Astrocyte of the spinal cord (primary cell): ENCODE measurements around the gene TMC8.

ENCODE experiments used
- DNase-seq: peaks from one replicate; pipeline ENCODE4 v3.0.0; 2011; ENCODE audit warnings: low read depth, low spot score
- H3K4me3 ChIP-seq: 2 replicates; pipeline ENCODE4 v1.5.1; 2011; ENCODE audit warnings: low read depth, mild to moderate bottlenecking, low read length, moderate library complexity
- in situ Hi-C: cut with HindIII; loops from 2 replicates; pipeline ENCODE4 v1.10.0; 2017; ENCODE audit warnings: low sequenced_read_pairs
- TF ChIP-seq, protein P1 (sequence below): IDR thresholded peaks from 2 replicates; pipeline ENCODE4 v1.5.1; 2012; ENCODE audit warnings: low read depth, mild to moderate bottlenecking, low read length, inconsistent platforms

The TMC8 gene

DNA sequence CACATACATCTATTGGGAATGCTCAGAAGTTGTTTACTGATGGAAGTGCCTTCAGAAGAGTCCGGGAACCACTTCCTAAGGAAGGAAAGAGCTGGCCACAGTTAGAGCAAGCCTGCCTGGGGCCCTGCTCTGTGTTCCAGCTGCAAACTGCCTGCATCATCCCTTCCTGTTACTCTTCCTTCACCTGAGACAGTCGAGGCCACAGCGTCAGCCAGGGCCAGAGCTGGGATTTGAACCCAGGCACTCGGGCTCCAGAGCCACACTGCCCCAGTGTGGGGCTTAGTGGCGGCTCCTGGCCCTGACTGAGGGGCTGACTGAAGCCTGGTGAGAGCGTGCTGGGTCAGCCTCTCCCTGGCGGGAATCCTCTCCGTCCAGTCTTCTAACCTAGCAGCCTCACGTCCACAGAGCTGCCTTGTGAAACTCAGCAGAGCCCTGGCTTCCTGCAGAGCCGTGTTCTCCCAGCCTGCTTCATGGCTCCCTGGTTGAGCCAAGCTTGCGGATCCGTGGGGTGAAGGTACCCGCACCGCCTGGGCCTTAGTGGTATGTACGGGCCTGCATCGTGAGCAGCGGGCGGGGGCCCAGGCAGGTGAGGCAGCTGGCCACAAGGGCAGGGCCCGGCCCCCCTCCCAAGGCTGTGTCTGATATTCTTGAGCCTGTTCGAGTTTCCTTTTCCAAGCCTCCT is 11.0 kb downstream of the TMC8 start:
- in situ Hi-C loops = no loop called here
- DNase-seq = no peak
- TF ChIP-seq, protein P1, sequence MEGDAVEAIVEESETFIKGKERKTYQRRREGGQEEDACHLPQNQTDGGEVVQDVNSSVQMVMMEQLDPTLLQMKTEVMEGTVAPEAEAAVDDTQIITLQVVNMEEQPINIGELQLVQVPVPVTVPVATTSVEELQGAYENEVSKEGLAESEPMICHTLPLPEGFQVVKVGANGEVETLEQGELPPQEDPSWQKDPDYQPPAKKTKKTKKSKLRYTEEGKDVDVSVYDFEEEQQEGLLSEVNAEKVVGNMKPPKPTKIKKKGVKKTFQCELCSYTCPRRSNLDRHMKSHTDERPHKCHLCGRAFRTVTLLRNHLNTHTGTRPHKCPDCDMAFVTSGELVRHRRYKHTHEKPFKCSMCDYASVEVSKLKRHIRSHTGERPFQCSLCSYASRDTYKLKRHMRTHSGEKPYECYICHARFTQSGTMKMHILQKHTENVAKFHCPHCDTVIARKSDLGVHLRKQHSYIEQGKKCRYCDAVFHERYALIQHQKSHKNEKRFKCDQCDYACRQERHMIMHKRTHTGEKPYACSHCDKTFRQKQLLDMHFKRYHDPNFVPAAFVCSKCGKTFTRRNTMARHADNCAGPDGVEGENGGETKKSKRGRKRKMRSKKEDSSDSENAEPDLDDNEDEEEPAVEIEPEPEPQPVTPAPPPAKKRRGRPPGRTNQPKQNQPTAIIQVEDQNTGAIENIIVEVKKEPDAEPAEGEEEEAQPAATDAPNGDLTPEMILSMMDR = no peak
- H3K4me3 ChIP-seq = no peak overlapping the region

DNA sequence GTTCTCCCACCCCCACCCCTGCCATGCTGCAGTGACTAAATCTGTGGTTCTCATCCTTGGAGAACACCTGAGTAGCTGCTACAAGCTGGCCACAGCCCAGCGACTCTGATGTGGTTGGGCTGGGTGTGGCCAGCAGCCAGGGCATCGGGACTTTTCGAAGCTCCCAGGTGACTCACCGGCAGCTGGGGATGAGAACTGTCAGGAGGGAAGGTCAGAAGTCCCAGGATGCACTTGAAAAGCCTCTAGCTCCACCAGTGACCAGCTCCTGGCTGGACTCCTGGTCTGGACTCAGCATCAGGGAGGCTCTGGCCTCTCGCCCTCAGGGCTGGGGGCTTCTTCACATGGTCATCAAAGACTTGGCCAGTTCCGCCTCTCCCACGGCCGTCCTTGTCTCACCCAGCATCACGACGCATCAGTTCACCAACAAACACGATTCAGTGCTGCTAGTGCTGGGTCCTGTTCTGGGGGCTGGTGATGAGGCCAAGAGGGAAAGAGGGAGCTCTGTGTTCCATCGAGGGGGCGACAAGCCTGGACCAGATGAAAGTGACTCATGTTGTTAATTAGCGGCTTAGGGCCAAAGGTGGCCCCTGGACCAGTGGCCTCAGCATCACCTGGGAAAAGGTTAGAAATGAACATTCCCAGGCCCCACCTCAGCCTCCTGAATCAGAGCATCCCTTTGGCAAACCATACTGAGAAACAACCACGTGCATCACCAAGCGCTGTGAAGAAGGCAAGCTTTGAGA is 11.7 kb downstream of the TMC8 start:
- peak; percentile 55 for DNase-seq
- TF ChIP-seq, protein P1 = no peak
- in situ Hi-C loops = no loop called here
- H3K4me3 ChIP-seq = no peak overlapping the region

DNA sequence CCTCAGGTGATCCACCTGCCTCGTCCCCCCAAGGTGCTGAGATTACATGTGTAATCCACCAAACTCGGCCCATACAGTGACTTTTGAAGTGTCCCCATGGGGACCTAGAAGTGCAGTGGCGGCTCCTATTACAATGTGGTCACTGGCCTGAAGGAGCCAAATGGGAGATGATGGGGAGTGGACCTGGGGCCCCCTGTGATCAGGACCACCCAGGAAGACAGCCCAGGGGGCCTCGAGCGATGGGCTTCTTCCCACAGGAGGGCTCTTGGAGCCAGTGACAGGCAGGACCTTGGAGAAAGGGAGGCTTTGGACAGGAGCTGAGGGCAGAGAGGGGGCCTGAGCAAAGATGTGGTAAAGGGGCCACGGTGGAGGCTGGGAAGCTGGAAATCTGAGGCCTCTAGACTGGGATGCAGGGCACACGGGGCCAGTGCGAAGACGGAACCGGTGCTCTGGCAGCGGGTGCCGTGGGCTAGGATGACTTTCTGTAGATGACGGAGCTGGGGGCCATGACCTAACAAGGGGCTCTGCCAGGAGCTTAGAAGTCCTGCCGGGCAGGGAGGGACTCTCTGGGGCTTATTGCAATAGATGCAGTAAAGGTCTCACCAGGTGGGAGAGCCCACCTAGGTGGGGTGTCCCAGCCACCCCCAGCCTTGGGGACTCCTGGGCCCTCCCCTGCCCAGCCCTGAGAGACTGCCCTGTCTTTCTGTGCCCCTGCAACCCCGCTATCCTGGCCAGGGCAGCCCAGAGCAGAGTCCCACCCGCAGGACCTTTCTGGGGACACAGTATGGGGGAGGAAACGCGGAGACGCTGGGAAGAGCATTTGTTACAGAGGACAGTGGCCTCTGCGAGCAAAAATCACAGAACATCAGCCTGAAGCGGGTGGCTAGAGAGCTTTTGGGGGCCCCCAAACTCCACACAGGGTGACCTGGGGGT is 12.9 kb downstream of the TMC8 start:
- in situ Hi-C loops = no loop called here
- no peak overlapping the region for H3K4me3 ChIP-seq
- TF ChIP-seq, protein P1 = no peak
- DNase-seq = no peak

- in situ Hi-C loops = no loop called here
- peak; percentile 79 for DNase-seq
- H3K4me3 ChIP-seq = no peak overlapping the region
- TF ChIP-seq, protein P1 = no peak
Measured at GRCh38 chr17:78144147-78144719, 13.7 kb downstream of the TMC8 start.

DNA sequence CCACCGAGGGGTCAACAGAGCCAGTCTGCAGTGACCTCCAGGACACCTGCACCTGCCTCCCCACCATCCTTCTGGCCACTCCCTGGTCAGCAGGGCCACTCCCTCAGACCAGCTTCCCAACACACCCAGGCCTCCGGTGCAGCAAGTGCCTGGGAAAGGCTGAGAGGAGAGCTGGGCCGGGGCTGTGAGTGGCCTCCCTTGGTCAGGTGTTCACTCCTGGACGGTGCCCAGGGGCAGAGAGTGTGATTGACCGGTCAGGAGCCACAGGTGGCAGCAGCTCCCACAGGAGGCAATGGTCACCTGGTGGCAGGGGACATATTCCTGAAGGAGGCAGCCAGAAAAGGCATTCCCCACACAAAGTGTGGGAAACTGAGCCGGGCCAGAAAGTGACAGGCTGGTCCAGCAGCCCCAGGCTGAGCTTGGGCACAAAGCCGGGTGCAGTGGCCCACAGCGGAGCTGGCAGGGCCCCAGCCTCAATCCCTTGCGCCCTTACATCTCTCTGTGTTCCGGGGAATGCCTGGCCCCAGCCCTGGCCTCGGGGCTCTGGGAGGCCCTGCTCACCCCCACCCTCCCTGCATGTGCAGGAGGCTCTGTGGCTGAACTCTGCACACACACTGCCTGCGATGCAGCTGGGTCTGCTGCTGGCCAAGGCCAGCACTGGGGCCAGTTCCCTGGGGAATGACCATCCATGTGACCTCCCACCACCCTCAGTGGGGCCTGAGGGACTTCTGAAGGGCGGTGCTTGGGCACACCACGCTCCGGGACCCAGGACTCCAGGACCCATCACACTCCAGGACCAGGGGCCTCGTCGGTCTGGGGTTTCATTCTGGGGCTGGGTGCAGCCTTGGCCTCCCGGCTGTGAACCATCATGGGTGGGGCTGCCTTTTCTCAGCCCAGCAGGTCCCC is 14.4 kb downstream of the TMC8 start:
- no peak for DNase-seq
- in situ Hi-C loops = no loop called here
- H3K4me3 ChIP-seq = no peak overlapping the region
- TF ChIP-seq, protein P1 = no peak
